Nephron progenitor cell (in vitro differentiated cells): Measurements from ENCODE around the gene ADGRL3.

Experiments used
- DNase-seq: peaks from one replicate; pipeline ENCODE4 v3.0.0; 2021
- H3K27ac Mint-ChIP-seq: 2 replicates; pipeline ENCODE4 v1.8.0; 2021; ENCODE audit warnings: mild to moderate bottlenecking, moderate library complexity, mixed read lengths
- H3K27me3 Mint-ChIP-seq: 2 replicates; pipeline ENCODE4 v1.8.0; 2021; ENCODE audit warnings: mild to moderate bottlenecking, low read depth, mixed read lengths; ENCODE audit not compliant: poor library complexity
- H3K36me3 Mint-ChIP-seq: 2 replicates; pipeline ENCODE4 v1.8.0; 2021; ENCODE audit warnings: low read depth, mixed read lengths
- H3K4me1 Mint-ChIP-seq: 2 replicates; pipeline ENCODE4 v1.8.0; 2021; ENCODE audit warnings: mixed read lengths
- H3K4me3 Mint-ChIP-seq: 2 replicates; pipeline ENCODE4 v1.8.0; 2021; ENCODE audit warnings: mild to moderate bottlenecking, moderate library complexity, mixed read lengths
- H3K9me3 Mint-ChIP-seq: 2 replicates; pipeline ENCODE4 v1.8.0; 2021; ENCODE audit warnings: mild to moderate bottlenecking, moderate library complexity, mixed read lengths
- CTCF ChIP-seq: fragments of 200-600 bp; sonication (generic); IDR thresholded peaks from 2 replicates; pipeline ENCODE4 v1.5.0; 2021; ENCODE audit warnings: antibody characterized with exemption

ADGRL3 gene

DNA sequence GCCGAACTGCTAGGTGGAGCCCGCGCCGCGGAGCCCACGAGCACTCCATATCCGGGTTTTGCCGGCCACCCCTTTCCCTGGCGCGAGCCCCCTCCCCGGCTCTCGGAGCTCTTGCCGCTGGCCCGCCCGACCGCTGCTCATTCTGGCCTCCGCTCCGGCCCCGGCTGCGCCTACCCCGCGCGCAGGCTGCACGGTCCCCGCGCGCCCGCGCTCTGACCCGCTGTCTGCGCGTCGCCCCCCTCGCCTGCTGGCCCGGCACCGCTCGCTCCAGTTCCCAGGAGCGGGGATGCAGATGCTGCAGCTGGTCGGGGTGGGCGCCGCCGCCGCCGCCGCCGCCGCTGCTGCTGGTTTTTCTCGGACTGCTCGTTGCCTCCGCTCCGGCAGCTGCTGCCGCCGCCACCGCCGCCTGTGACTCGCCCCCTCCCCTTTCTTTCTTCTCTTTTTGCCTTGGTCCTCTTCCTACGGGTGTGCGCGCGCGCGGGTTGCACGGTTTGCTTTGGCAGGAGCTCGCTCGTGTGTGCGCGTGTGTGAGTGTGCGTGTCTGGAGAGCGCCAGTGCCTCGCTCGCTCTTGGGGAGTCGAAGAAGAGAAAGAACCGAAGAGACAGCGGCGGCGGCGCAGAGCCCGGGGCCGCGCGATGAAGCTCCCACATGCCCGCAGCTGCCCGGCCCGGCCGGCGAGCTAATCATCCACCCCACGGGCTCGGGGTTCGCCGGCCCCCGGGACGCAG lies at the start of gene ADGRL3:
ADGRL3 (plus strand) TSS at position 140 of the 729 bp plus-strand sequence.
- H3K4me3 Mint-ChIP-seq = peak within 1 kb of the TSS; percentile 98
- H3K4me1 Mint-ChIP-seq = peaks cover 33% of the 10 kb centered on the region
- peaks cover 32% of the 10 kb centered on the region for H3K27me3 Mint-ChIP-seq
- H3K27ac Mint-ChIP-seq = peak within 1 kb of the TSS; percentile 57
- H3K9me3 Mint-ChIP-seq = no peaks in the 10 kb centered on the region
- no peaks in the 10 kb centered on the region for H3K36me3 Mint-ChIP-seq
- TF ChIP-seq CTCF = no peak
- peak; percentile 82 for DNase-seq

DNA sequence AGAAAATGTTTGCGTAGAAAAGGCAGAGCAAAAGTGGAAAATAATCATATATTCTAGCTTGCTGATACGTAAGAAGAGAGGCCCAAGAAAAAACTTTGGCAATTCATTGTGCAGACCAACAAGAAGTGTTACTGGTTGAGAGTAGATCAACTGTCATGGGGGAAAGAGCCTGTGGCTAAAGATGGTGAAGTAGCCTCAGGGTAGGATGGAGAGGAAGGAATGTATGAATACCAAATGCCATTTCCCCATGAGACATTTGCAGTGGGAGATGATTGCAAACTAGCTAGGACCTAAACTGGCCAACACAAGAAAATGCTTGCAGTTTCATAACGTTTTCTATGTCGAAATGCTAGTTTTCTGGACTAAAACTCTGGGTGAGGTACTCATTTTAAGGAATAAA lies 47.7 kb upstream of the ADGRL3 start:
- no peak for TF ChIP-seq CTCF
- H3K27me3 Mint-ChIP-seq = no peaks in the 10 kb centered on the region
- no peaks in the 10 kb centered on the region for H3K9me3 Mint-ChIP-seq
- H3K27ac Mint-ChIP-seq = no peak overlapping the region
- H3K36me3 Mint-ChIP-seq = no peaks in the 10 kb centered on the region
- no peak overlapping the region for H3K4me3 Mint-ChIP-seq
- DNase-seq = no peak
- no peaks in the 10 kb centered on the region for H3K4me1 Mint-ChIP-seq

GRCh38 chr4:61160478-61160877 lies 39.6 kb upstream of the ADGRL3 start:
- no peaks in the 10 kb centered on the region for H3K27me3 Mint-ChIP-seq

DNA sequence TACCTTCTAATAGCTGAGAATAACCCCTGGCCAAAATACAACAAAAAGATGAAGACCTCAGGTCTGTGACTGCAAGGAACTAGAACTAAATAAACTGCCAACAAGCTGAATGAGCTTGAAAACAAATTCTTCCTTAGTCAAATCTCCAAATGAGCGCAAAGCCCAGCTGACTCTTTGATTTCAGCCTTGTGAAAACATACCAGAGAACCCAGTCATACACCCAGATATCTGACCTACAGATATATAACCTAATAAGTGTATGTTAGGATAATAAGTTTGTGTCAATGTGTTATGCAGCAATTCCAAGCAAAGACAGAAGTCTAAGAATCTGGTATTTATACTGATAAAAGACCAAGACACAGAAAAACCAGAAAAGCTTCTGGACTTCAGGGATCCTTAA lies 38.0 kb upstream of the ADGRL3 start:
- Mint-ChIP-seq H3K27me3 (peaks cover 3% of the 10 kb centered on the region), H3K4me3 (no peak overlapping the region)

More at GRCh38 chr4:61160478-61160877, 39.6 kb upstream of the ADGRL3 start:
- H3K4me1 Mint-ChIP-seq = no peaks in the 10 kb centered on the region
- TF ChIP-seq CTCF = no peak
- no peak overlapping the region for H3K4me3 Mint-ChIP-seq
- H3K9me3 Mint-ChIP-seq = no peaks in the 10 kb centered on the region
- DNase-seq = no peak
- peak overlapping the region; percentile 30 for H3K27ac Mint-ChIP-seq
- H3K36me3 Mint-ChIP-seq = no peaks in the 10 kb centered on the region

DNA sequence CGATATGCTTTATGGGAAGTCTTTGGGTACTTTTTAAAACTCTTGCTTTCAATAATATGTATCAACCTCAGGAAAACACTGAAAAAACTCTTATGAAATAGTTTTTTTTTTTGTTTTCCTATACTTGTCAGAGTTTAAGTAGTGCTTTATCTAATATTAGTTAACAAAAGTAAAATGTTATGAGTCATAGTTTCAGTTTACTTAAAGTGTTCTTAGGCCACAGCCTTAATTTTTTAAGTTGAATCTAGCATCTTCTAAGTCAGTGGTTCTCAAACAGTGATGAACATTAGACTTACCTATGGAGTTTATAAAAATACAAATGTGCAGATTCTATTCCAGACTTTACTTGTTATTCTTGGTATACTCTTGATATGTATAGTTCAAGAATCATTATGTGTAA lies 26.3 kb upstream of the ADGRL3 start:
- no peak for DNase-seq
- H3K36me3 Mint-ChIP-seq = no peaks in the 10 kb centered on the region
- no peaks in the 10 kb centered on the region for H3K9me3 Mint-ChIP-seq
- no peak for TF ChIP-seq CTCF
- H3K4me3 Mint-ChIP-seq = no peak overlapping the region
- H3K4me1 Mint-ChIP-seq = no peaks in the 10 kb centered on the region
- H3K27ac Mint-ChIP-seq = no peak overlapping the region
- H3K27me3 Mint-ChIP-seq = no peaks in the 10 kb centered on the region

More for the DNA sequence above, 38.0 kb upstream of the ADGRL3 start:
- Mint-ChIP-seq H3K27ac (no peak overlapping the region), H3K36me3 (no peaks in the 10 kb centered on the region), H3K4me1 (no peaks in the 10 kb centered on the region), H3K9me3 (no peaks in the 10 kb centered on the region)
- no peak for DNase-seq
- no peak for TF ChIP-seq CTCF

GRCh38 chr4:61175495-61175894 lies 24.6 kb upstream of the ADGRL3 start:
- no peaks in the 10 kb centered on the region for H3K36me3 Mint-ChIP-seq
- peaks cover 4% of the 10 kb centered on the region for H3K4me1 Mint-ChIP-seq
- H3K27ac Mint-ChIP-seq = no peak overlapping the region
- no peak for TF ChIP-seq CTCF
- H3K9me3 Mint-ChIP-seq = no peaks in the 10 kb centered on the region
- DNase-seq = no peak
- H3K4me3 Mint-ChIP-seq = no peak overlapping the region
- peaks cover 3% of the 10 kb centered on the region for H3K27me3 Mint-ChIP-seq
